HL-60 (cell line): Measurements from ENCODE around the gene LRRC15.

Experiments used
- CTCF ChIP-seq: IDR thresholded peaks from one replicate; pipeline ENCODE4 v1.5.1; 2011; ENCODE audit warnings: low read length, control low read depth, inconsistent platforms; ENCODE audit not compliant: insufficient read depth
- POLR2AphosphoS5 ChIP-seq: IDR thresholded peaks from 2 replicates; pipeline ENCODE4 v1.6.1; 2012; ENCODE audit warnings: low read depth
- REST ChIP-seq: IDR thresholded peaks from 2 replicates; pipeline ENCODE4 v1.6.1; 2012; ENCODE audit warnings: low read depth; ENCODE audit not compliant: insufficient replicate concordance

- TF ChIP-seq REST (no peak), POLR2AphosphoS5 (no peak), CTCF (no peak)
Measured at GRCh38 chr3:194322678-194323211, 46.8 kb downstream of the LRRC15 start.
